Effector CD4-positive, alpha-beta T cell (primary cell): ENCODE data around the gene AGK.
"Not testable (repeated sequence)": the region's sequence is repeated elsewhere in the genome, so short reads cannot be mapped to it uniquely, and the experiment has no call there.

Experiments
- DNase-seq: peaks from one replicate; pipeline ENCODE4 v3.0.0-alpha.2; 2020

AGK gene

DNA sequence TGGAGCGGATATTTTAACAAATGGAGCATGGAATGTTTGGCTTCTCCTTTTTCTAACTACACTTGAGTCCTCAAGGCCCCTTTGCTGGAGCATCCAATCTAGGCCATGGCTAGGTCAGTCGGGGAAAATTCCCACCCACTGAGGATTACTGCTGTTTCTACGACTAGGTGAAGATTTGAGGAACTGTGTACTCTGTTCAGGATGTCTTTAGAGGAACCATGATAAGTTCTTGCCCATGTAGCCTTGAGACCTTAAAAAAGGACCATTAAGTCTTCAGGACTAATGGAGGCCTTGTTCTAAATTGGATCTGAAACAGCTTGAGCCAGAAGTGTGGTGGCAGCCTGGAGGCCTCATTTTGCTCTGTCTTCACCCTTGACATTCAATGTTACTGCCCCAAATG, 6.2 kb downstream of the AGK start:
- no peak for DNase-seq

- not testable (repeated sequence) for DNase-seq
These were observed 6.8 kb downstream of the AGK start for GRCh38 chr7:141557831-141558531.

GRCh38 chr7:141558544-141559183, 7.5 kb downstream of the AGK start:
- DNase-seq: no peak

GRCh38 chr7:141559961-141560360, 8.8 kb downstream of the AGK start:
- no peak for DNase-seq

GRCh38 chr7:141562036-141562435, 10.8 kb downstream of the AGK start:
- no peak for DNase-seq

DNA sequence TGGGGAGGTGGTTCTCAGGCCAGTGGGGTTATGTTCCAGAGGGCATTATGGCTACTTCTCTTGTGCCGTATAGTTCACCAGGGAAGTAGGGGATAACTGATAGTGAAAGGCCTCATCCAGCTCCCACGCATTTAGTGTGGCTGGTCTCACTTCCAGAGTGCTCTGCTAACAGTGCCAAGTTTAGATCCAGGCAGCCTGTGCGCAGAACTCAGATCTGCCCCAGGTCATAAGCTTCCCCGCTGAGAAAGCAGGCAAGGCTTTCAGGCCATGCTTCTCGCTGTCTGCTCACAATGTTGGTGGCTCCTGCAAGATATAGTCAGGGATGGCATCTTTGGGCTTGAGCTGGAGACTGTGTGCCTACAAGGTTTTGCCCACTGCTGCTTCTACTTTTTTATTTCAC, 11.3 kb downstream of the AGK start:
- DNase-seq: no peak

DNA sequence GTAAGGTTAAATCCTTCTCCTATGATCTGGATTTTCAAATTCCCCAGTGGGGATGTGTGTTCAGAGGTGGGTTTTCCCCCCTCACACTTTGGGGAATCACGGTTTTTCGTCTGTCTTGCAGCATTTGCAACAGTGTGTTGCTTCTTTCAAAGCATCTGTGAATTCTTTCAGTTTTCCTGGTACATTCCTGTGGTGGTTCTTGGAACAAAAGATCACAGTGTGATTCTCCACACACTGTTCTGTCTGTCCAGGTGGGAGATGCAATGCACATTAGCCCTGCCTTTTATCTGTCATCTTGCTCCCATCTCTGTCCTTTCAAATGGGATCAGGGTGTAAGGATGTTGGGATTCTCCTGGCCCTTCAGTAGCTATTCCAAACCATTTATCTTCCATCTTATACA, 11.8 kb downstream of the AGK start:
- DNase-seq: no peak

DNA sequence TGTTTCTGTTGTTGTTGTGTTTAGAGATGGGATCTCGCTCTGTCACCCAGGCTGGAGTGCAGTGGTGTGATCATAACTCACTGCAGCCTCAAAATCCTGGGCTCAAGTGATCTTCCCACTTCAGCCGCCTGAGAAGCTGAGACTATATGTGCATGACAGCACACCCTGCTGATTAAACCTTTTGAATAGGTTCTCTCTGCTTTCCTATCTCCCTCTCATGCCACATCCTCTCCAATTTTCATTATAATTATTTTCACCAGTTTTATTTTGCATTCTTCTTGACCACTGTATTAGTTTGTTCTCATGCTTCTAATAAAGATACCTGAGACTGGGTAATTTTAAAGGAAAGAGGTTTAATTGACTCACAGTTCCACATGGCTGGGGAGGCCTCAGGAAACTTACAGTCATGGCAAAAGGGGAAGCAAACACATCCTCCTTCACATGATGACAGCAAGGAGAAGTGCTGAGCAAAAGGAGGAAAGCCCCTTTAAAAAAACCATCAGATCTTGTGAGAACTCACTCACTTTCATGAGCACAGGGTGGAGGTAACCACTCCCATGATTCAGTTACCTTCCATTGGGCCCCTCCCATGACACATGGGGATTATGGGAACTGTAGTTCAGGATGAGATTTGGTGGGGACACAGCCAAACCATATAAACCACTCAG, 12.9 kb downstream of the AGK start:
- DNase-seq: no peak

DNA sequence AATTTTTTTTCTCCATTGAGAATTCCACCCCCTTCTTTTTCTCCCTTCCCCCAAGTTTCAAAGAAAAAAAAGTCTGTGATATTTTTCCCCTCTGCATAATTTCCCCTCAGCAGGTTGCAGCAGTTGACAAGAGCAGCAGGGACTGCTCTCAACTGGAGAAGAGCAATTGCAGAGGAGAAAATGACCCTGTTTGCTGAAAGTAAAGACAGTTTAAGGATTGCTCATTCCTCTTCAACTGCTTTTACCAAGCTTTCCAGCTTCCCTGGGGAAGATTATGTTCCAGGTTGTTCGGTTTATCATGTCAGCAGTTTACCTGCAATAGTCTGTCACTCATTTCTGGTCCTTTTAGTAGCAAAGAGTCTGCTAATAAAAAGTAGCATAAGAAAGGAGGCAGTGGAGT, 16.2 kb downstream of the AGK start:
- no peak for DNase-seq

DNA sequence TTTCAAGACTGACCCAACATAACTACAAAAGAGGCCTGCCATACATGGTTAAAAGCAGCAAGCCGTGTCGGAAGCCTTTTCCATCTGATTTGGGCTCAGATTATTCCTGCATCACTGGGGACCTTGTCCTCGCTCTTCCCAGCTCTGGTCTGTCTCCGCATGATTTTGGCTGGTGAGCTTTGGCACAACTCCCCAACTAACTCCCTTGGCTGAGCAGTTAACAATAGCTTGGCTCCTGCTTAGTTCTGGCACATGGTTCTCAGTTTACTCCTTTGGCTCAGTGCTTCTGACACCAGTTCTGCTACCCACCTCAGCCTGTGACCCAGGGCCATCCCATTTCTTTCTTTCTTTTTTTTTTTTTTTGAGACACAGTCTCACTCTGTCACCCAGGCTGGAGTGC, 17.0 kb downstream of the AGK start:
- no peak for DNase-seq

DNA sequence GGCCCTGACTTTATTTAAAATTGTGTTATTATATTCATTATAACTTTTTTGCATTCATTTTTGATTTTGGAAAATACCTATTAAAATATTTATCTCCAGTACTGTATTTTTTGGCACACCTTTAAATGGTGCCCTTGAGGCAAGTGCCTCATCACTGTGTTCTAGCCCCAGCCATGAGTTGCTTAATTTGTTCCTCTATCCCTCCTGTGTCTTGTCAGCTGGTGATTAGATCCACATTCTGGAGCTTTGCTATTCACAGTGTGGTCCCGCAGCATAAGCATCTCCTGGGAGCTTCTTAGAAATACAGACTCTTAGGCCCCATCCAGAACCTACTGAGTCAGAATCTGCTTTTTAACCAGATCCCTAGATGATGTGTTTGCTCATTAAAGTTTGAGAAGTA, 19.8 kb downstream of the AGK start:
- no peak for DNase-seq

DNA sequence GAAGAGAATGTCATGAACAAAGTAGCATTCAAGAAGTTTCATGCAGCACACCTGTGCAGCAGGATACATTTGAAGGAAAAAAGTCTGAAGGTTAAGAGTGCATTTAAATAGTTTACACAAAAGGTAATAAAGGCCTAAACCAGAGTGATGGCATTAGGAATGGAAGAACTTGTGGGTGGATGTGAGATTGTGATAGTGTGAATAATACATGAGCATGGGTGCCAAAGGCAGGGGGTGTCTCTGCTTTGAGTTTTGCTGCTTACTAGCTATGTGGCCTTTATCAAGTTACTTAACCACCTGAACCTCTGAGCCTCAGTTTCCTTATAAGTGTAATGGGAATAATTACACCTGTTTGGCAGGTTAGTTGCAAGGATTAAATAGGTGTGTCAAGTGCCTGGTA, 21.0 kb downstream of the AGK start:
- DNase-seq: no peak

DNA sequence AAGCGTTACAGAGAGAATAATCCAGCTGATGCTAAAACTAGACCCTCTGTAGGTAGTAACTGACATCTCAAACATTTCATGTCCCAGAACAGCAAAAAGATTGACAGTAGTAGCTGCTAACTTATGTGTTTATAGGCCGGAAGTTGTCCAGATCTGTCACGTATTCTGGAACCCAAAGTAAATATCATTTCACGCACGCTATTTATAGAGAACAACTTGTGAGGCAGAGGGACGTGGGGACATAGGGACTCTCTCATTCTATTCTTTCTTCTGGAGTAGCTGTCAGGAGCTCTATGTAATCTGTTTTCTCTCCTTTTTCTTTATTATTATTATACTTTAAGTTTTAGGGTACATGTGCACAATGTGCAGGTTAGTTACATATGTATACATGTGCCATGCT, 22.3 kb downstream of the AGK start:
- no peak for DNase-seq

- no peak for DNase-seq
These were observed 24.0 kb downstream of the AGK start for GRCh38 chr7:141575164-141575563.

- no peak for DNase-seq
These were observed 24.6 kb downstream of the AGK start for GRCh38 chr7:141575654-141576448.

DNA sequence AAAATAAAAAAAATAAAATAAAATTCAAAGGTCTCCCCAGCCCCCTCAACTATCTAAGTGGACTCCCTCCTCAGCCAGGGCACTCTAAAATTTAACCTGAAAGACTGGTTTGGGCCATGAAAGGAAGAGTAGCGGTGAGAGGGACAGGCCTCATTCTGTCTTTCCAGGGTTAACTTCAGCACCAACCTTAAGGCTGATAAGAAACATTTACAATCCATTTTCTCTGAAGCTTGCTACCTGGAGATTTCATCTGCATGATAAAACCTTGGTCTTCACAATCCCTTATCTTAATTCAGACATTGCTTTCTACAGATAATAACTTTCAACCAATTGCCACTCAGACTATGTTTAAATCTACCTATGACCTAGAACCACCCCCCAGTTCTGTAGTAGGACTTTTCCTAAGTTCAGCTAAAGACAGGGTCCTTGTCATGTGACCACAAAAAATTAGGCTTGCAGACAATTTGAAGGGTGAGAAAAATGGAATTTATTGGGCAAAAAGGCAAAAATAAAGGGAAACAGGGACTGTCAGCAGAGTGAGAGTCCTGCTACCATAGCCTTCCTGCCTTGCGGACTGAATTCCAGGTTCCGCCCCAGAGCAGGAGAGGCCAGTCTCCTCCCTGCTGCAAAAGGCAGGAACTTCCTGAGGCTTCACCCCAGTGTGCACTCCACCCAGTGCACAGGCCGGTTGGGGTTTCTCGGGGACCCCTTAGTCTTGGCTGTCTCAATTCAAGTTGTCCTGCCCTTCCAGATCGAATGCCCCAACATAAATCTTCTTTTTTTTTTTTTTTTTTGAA, 26.0 kb downstream of the AGK start:
- no peak for DNase-seq

DNA sequence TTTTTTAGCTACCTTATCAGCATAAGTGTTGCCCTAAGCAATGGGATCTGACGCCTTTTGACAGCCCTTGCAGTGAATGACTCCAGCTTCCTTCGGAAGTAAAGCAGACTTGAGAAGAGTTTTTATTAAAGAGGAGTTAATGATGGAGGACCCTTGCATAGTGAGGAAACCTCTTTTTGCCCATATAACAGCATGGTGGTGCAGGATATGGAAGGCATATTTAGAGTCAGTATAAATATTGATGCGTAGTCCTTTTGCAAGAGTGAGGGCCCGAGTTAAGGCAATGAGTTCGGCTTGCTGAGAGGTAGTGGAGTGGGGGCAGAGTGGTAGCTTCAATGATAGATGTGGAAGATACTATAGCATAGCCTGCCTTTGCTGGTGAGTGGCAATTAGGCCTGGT, 28.7 kb downstream of the AGK start:
- DNase-seq: not testable (repeated sequence)

GRCh38 chr7:141582063-141582462, 30.9 kb downstream of the AGK start:
- DNase-seq: not testable (repeated sequence)

GRCh38 chr7:141584935-141585334, 33.7 kb downstream of the AGK start:
- no peak for DNase-seq

- no peak for DNase-seq
These were observed 34.6 kb downstream of the AGK start for GRCh38 chr7:141585592-141586510.

GRCh38 chr7:141586878-141587277, 35.7 kb downstream of the AGK start:
- DNase-seq: no peak
